Measurements from ENCODE around the gene CETN3. TPM values are rescaled to one million over a fixed set of nuclear protein-coding genes. Genes with fewer than 3 reads are reported as not detected.

The CETN3 gene
- 15.3 TPM for total RNA-seq

- peak; percentile 93 for DNase-seq (ENCODE audit: low spot score)
These were observed at the start of gene CETN3 for GRCh38 chr5:90409318-90410177. Gene CETN3 (minus strand): TSS chr5:90409756. CDS start chr5:90409661, 95 bp downstream.

GRCh38 chr5:90446961-90447360 lies 37.4 kb upstream of the CETN3 start:
- no peak for DNase-seq (ENCODE audit: low spot score)

DNA sequence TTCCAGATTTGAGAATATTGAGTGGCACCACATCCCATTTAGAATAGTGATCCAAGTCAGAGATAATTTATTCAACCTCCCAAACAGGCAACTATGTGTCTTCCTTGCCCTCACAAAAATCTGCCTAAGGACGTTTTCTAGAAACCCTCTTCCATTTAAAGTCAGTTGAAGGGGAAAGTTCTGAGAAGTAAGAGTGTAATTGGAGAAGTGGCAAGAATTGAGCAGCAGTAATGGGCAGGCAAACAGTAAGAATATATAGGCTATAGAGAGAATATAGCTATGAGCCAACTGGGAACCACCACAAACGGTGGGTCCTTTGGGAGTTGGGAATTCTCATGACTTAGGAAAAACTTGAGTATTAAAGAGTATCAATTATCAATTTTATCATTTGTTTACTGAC lies 31.1 kb upstream of the CETN3 start:
- no peak for DNase-seq (ENCODE audit: low spot score)

DNA sequence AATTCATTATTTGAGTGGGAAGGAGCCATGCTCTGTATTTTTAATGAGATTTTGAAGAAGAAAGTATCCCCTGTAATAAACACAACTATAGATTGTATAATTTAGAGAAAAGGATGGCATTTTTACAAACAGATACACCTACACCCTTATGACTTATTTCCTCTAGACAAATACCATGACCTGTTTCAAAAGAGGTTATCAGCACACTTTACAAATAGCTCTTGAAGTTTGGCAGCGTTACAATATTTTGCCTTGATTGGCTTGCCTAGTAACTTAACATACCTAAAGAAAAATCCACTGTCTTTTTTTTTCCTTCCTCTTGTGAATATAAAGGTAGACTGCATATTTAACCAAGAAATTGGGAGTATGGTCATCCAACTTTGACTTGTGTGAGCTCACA lies 28.5 kb upstream of the CETN3 start:
- no peak for DNase-seq (ENCODE audit: low spot score)

GRCh38 chr5:90437663-90438062 lies 28.1 kb upstream of the CETN3 start:
- DNase-seq (ENCODE audit: low spot score) = no peak

GRCh38 chr5:90434116-90434714 lies 24.7 kb upstream of the CETN3 start:
- no peak for DNase-seq (ENCODE audit: low spot score)

DNA sequence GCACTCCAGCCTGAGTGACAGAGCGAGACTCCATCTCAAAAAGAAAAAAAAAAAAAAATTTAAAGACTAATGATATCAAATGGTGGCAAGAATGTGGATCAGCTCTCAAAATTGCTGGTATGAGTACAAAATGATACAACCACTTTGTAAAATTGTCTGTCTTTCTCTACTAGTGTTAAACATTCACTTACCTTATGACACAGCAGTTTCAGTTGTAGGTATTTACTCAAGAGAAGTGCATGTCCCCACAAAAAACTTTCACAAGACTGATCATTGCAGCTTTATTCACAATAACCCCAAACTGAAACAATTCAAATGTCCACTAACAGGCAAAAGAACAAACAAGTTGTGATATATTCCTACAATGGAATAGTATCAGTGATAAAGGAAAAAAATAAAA lies 14.7 kb upstream of the CETN3 start:
- DNase-seq (ENCODE audit: low spot score) = no peak

- DNase-seq (ENCODE audit: low spot score) = no peak
These were observed 11.6 kb upstream of the CETN3 start for GRCh38 chr5:90421136-90421535.

DNA sequence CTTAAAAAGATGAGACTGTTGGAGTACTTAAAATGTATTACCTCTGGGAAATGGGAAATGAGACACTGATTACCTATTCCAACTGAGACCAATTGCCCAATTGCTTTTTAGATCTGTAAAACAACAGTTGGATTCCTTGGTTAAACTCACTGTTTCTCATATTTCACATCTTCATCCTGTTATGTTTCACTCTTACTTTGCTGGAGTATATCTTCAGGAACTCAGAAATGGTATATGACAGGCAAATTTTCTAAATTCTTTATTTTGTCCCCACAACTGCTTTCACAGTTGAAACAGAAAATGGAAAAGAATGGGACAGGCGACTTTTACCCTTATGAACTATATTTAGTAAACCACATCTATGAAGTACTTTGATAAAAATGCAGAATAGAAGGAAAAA lies 8.7 kb upstream of the CETN3 start:
- DNase-seq (ENCODE audit: low spot score) = no peak

DNA sequence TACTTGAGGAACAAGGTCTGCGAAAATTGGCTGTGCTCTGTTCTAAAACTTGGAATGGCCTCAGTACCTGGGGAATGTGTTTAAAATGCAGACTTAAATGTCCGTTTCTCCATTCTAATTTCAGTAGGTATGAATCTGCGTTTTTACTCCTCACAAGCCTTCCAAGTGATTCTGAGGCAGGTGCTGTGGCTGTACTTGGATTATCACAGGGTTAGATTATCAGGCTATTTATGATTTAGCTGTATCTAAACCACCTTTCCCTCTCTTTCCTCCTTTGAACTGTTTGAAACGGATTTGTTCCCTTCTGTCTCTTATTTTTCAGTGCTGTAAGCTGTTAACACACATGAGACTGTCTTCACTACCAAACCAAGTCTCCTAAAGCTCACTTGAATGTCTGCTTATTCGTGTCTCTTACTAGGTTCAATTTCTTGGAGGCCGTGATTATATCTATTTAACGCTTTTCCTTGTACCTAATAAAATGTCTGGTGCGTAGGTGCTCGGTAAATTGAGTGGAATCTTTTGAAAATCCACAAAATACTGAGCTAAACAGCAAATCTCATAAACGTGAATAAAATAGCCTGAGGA lies 714 bp upstream of the CETN3 start:
- DNase-seq (ENCODE audit: low spot score) = no peak

GRCh38 chr5:90408571-90409317 lies 812 bp downstream of the CETN3 start:
- DNase-seq (ENCODE audit: low spot score) = no peak

DNA sequence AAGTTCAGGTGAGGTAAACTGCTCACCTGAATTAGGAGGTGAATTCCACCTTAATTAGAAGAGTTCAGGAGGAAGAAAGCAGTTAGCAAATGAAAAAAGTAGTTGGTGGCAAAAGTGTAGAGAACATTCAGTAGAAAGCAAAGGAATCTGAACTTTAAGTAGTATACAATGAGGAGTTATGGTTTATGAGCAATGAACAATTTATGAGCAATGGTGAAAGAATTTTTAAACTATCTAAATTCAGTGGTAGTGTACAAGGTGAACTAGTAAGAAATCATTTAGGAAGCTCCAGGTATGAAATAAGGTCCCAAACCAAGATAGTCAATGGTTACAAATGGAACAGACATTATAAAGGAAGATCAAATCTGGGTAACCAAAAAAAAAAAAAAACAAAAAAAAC lies 3.1 kb downstream of the CETN3 start:
- DNase-seq (ENCODE audit: low spot score) = no peak

- DNase-seq (ENCODE audit: low spot score) = no peak
These were observed 6.9 kb downstream of the CETN3 start for GRCh38 chr5:90402521-90403255.

GRCh38 chr5:90399251-90399650 lies 10.3 kb downstream of the CETN3 start:
- DNase-seq (ENCODE audit: low spot score) = no peak

- no peak for DNase-seq (ENCODE audit: low spot score)
These were observed 10.8 kb downstream of the CETN3 start for GRCh38 chr5:90398726-90399125.

DNA sequence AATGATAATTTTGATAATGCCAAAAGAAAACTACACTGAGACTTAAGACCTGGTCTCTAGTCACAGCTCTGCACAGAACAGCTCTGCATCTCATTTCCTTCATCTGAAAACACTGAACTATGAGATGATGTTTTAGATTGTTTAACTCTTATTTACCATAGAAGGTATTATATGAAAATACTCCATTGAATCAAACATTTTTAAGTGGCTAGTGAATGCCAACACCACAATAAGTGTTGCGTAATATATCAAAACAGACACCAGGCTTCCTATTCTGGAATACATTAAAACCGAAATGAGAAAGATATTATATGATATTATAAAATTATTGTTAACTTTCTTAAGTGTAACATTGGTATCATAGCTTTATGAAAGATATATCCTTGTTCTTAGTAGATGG lies 14.6 kb downstream of the CETN3 start:
- no peak for DNase-seq (ENCODE audit: low spot score)

GRCh38 chr5:90390928-90391327 lies 18.6 kb downstream of the CETN3 start:
- no peak for DNase-seq (ENCODE audit: low spot score)

GRCh38 chr5:90390326-90390725 lies 19.2 kb downstream of the CETN3 start:
- DNase-seq (ENCODE audit: low spot score) = no peak

DNA sequence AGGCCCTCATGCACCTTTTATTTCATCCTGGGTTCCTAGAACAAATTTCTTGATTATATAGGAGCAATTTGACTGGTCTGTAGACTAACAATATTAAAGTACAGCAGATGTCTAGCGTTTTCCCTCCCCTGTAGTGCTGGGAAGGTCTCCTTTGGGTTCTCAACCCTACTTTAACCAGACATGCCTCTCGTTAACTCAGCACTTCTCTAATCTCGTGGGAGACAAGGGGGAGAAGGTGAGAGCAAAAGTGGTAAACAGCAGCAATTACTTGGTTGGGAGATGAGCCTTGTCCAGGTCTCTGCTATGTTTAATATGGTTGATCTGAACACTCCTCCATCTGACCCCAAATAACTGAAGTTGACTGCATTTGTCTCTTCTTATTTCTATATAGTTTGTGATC lies 22.0 kb downstream of the CETN3 start:
- no peak for DNase-seq (ENCODE audit: low spot score)

DNA sequence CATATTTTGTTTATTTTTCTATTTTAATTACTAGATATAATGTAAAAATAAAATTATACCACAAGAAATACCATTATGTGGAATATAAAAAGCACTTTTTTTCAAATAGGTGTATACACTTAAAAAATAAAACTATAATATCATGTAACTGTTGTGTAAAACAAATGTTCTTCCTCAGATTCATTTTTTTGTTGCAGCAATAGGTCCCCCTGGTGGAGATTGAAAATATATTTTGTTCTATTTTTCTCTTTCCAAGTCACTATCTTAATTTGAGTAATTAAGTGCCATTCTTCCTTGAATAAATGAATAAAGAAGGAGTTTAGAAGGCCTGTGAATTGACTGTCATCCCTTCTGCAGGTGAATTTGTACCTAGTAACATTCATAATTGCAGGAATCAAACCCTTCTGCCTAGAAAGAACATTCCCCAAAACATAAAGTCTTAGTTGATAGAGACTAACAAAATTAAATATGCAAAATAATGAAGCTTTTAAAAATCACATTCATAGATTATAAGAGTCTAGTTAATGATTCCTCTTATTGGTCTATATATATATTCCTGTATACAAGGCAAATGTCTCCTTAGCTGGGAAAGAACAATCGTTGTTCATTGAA lies 23.4 kb downstream of the CETN3 start:
- no peak for DNase-seq (ENCODE audit: low spot score)

GRCh38 chr5:90384389-90384788 lies 25.2 kb downstream of the CETN3 start:
- no peak for DNase-seq (ENCODE audit: low spot score)
